PFSK-1 (cell line): ENCODE results near the gene SKP2.

Source experiments
- POLR2AphosphoS5 ChIP-seq: IDR thresholded peaks from 2 replicates; pipeline ENCODE4 v1.6.1; 2012; ENCODE audit warnings: low read depth, mild to moderate bottlenecking, control low read depth, low read length, moderate library complexity
- REST ChIP-seq, 2 experiments: IDR thresholded peaks; 2 replicates each; pipeline versions ENCODE4 v1.6.1 to v1.8.0; 2011 to 2012; ENCODE audit warnings: low read depth in 2 of 2, low read length in 2 of 2, control low read depth in 1 of 2, inconsistent platforms in 1 of 2, mild to moderate bottlenecking in 1 of 2, moderate library complexity in 1 of 2; ENCODE audit not compliant: insufficient read depth in 1 of 2

- TF ChIP-seq REST (IDR thresholded peaks at IDR 0.05; ENCODE audit: insufficient read depth in 1 of 2, low read depth in 2 of 2, low read length in 2 of 2) (no peak), POLR2AphosphoS5 (no peak)
These were observed 29.9 kb downstream of the SKP2 start for GRCh38 chr5:36181774-36182173.
